HFFc6 (cell line): ENCODE measurements around the gene TBC1D32. TPM values are rescaled to one million over a fixed set of nuclear protein-coding genes. Genes with fewer than 3 reads are reported as not detected.

Experiments used
- DNase-seq: peaks from one replicate; pipeline ENCODE4 v3.0.0-alpha.2; 2018
- H3K27ac Mint-ChIP-seq: 2 replicates; pipeline ENCODE4 v1.8.0; 2020; ENCODE audit warnings: mild to moderate bottlenecking, mixed read lengths
- H3K27me3 Mint-ChIP-seq: 2 replicates; pipeline ENCODE4 v1.8.0; 2021; ENCODE audit warnings: mild to moderate bottlenecking, moderate library complexity, mixed read lengths; ENCODE audit not compliant: insufficient read depth
- H3K36me3 Mint-ChIP-seq: 2 replicates; pipeline ENCODE4 v1.8.0; 2021; ENCODE audit warnings: low read depth, mixed read lengths
- H3K4me1 Mint-ChIP-seq: 2 replicates; pipeline ENCODE4 v1.8.0; 2020; ENCODE audit warnings: low read depth, mixed read lengths
- H3K4me3 Mint-ChIP-seq: 2 replicates; pipeline ENCODE4 v1.8.0; 2020; ENCODE audit warnings: mild to moderate bottlenecking, moderate library complexity, mixed read lengths
- H3K9me3 Mint-ChIP-seq: 2 replicates; pipeline ENCODE4 v1.8.0; 2020; ENCODE audit warnings: mild to moderate bottlenecking, mixed read lengths
- CTCF ChIP-seq: fragments of 200-600 bp; sonication (generic); IDR thresholded peaks from 2 replicates; pipeline ENCODE4 v1.5.0; 2021; ENCODE audit warnings: antibody characterized with exemption, mild to moderate bottlenecking
- total RNA-seq, 6 experiments: library from RNA; stranded (reverse); fragmentation: NEBNext Ultra II Directional; extraction: Animal tissue kit (Norgen Biotek cat#: 25700); gene quantifications; 2 replicates in 1 of 6; 3 replicates in 5 of 6; pipeline ENCODE4 v1.2.3, GENCODE V29; 2021

TBC1D32 gene
- total RNA-seq, 6 experiments from 2014 or later, result 3.9 to 6.1 (median 4.6) TPM

DNA sequence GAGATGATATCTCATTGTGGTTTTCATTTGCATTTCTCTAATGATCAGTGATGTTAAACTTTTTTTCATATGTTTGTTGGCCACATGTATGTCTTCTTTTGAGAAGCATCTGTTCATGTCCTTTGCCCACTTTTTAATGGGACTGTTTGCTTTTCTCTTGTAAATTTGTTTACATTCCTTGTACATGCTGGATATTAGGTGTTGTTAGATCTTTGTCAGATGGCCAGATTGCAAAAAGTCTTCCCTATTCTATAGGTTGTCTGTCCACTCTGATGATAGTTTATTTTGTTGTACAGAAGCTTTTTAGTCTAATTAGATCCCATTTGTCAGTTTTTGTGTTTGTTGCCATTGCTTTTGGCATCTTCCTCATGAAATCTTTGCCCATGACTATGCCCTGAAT, 172.4 kb downstream of the TBC1D32 start:
- TF ChIP-seq CTCF, result no peak
- DNase-seq, result no peak
- no peaks in the 10 kb centered on the region for H3K27me3 Mint-ChIP-seq
- H3K9me3 Mint-ChIP-seq, result no peaks in the 10 kb centered on the region
- H3K27ac Mint-ChIP-seq, result no peak overlapping the region
- no peak overlapping the region for H3K4me3 Mint-ChIP-seq
- H3K4me1 Mint-ChIP-seq, result peaks cover 16% of the 10 kb centered on the region
- peaks cover 10% of the 10 kb centered on the region for H3K36me3 Mint-ChIP-seq

DNA sequence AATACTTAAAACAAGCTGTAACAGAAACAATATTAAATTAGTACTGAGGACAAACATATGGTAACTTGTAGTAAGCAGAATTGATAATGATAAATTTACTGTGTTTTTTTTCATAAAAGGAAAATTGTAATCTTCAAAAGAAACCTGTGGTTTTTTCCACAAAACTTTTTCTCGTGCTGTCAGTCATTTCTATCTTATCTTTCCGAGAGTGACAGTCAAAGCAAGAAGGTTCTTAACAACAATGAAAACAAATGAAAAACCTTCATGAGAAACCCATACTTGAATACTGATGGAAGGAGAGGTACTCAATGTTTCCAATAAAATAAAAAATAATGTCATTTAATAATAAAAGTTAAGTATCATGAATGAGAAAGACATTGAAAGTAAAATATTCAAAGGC, 174.0 kb downstream of the TBC1D32 start:
- Mint-ChIP-seq H3K27ac (no peak overlapping the region), H3K27me3 (no peaks in the 10 kb centered on the region), H3K4me3 (no peak overlapping the region), H3K4me1 (peaks cover 16% of the 10 kb centered on the region), H3K9me3 (no peaks in the 10 kb centered on the region), H3K36me3 (peaks cover 11% of the 10 kb centered on the region)
- TF ChIP-seq CTCF, result no peak
- no peak for DNase-seq

DNA sequence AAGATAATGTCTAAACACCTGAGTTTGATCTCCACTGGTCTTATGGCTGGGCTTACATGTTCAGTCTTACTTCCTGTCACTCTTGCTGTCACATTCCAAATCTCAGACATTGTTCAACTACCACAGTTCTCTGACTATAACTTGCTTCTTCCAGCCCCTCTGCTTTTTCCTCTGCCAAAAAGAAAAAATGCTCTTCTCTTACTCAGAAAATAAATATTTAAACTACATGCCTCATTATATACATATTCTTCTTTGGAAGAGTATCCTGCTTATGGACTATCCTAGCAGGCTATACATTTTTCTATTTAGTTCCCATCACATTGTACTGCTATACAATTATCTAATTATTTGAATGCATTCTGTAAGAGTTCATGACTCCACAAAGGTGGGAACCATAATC, 175.4 kb downstream of the TBC1D32 start:
- no peaks in the 10 kb centered on the region for H3K27me3 Mint-ChIP-seq
- H3K27ac Mint-ChIP-seq, result no peak overlapping the region
- H3K9me3 Mint-ChIP-seq, result no peaks in the 10 kb centered on the region
- H3K36me3 Mint-ChIP-seq, result peaks cover 22% of the 10 kb centered on the region
- no peak for DNase-seq
- TF ChIP-seq CTCF, result no peak
- peaks cover 16% of the 10 kb centered on the region for H3K4me1 Mint-ChIP-seq
- no peak overlapping the region for H3K4me3 Mint-ChIP-seq

DNA sequence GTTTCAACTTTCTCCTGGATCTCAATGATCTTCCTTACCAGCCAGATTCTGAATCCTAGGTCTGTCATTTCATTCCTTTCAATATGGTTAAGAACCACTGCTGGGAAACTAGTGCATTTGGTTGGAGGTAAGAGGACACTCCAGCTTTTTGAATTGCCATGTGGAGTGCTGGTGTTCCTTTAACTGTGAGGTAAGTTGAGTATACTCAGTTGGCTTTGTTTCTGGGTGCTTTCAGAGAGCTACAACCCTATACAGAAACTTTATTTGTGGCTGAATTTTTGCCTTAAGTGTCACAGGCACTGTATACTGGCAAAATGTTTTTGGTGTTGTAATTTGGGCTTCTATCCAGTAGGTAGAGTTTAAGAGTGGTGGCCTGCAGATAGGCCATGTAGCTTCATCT, 175.8 kb downstream of the TBC1D32 start:
- Mint-ChIP-seq H3K27ac (no peak overlapping the region), H3K4me3 (no peak overlapping the region), H3K9me3 (no peaks in the 10 kb centered on the region), H3K36me3 (peaks cover 23% of the 10 kb centered on the region), H3K27me3 (no peaks in the 10 kb centered on the region), H3K4me1 (peaks cover 16% of the 10 kb centered on the region)
- no peak for DNase-seq
- no peak for TF ChIP-seq CTCF

DNA sequence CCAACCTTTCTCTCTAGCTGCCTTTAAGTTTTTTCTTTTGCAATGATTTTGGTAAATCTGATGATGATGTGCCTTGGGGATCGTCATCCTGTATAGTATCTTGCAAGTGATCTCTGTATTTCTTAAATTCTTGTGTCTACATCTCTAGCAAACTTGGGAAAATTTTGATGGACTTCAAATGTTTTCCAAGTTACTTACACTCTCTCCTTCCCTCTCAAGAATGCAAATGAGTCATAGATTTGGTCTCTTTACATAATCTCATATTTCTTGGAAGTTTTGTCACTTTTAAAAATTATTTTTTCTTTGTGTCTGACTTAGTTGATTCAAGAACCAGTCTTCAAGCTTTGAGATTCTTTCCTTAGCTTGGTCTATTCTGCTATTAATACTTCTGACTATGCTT, 176.4 kb downstream of the TBC1D32 start:
- Mint-ChIP-seq H3K4me3 (no peak overlapping the region), H3K4me1 (peaks cover 16% of the 10 kb centered on the region), H3K36me3 (peaks cover 28% of the 10 kb centered on the region), H3K27me3 (no peaks in the 10 kb centered on the region), H3K27ac (no peak overlapping the region), H3K9me3 (peaks cover 4% of the 10 kb centered on the region)
- no peak for DNase-seq
- TF ChIP-seq CTCF, result no peak

DNA sequence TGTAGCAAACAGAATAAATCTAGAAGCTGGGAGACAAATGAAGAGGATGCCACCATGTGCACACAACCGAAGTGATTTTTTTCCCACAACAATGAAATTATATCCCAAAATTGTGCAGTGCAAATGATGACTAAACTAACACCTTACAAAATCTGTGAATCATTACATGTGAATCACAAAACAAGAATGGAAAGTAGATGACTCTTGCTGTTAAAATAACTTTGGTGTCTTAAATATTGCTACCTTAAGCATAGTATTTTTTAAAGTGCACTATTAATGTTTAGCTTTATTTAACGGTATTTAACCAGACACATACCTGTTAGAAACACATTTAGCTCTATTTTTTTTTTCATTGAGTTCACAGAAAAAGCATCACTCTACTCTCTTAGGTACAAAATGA, 190.8 kb downstream of the TBC1D32 start:
- Mint-ChIP-seq H3K27ac (no peak overlapping the region), H3K9me3 (no peaks in the 10 kb centered on the region), H3K4me3 (no peak overlapping the region), H3K36me3 (no peaks in the 10 kb centered on the region), H3K4me1 (no peaks in the 10 kb centered on the region), H3K27me3 (no peaks in the 10 kb centered on the region)
- no peak for TF ChIP-seq CTCF
- no peak for DNase-seq
